Left lung (tissue), 10 donors: ENCODE data around the gene FUT2. TPM values are rescaled to one million over a fixed set of nuclear protein-coding genes. Genes with fewer than 3 reads are reported as not detected.
"Not testable (repeated sequence)": the region's sequence is repeated elsewhere in the genome, so short reads cannot be mapped to it uniquely, and the experiment has no call there.

Experiments
- ATAC-seq: fragments of 200-7000 bp; cut with Tn5 transposase; one replicate; pipeline ENCODE4 v1.9.1; 2020; ENCODE audit warnings: moderate library complexity
- DNase-seq, 4 donors: peaks; one replicate each; pipeline ENCODE4 v3.0.0-alpha.2; 2013 to 2020
- H3K27ac ChIP-seq, 2 donors: fragments of 200-600 bp; sonication (generic) in 1 of 2; one replicate each; pipeline versions ENCODE4 v1.5.0 to v1.8.0; 2020 to 2021
- H3K27me3 ChIP-seq, 2 donors: fragments of 200-600 bp; sonication (generic) in 1 of 2; one replicate each; pipeline versions ENCODE4 v1.5.0 to v1.8.0; 2020 to 2021
- H3K36me3 ChIP-seq, 2 donors: fragments of 200-600 bp; sonication (generic) in 1 of 2; one replicate each; pipeline versions ENCODE4 v1.5.0 to v1.8.0; 2020 to 2021
- H3K4me1 ChIP-seq, 2 donors: fragments of 200-600 bp; one replicate each; pipeline ENCODE4 v1.8.0; 2021
- H3K4me3 ChIP-seq, 2 donors: fragments of 200-600 bp; sonication (generic) in 1 of 2; one replicate each; pipeline versions ENCODE4 v1.5.0 to v1.8.0; 2020 to 2021; ENCODE audit warnings: mild to moderate bottlenecking in 1 of 2
- H3K9me3 ChIP-seq, 2 donors: fragments of 200-600 bp; sonication (generic) in 1 of 2; one replicate each; pipeline versions ENCODE4 v1.5.0 to v1.8.0; 2020 to 2021
- CTCF ChIP-seq, 2 donors: fragments of 200-600 bp; sonication (generic) in 1 of 2; IDR thresholded peaks; one replicate each; pipeline versions ENCODE4 v1.5.0 to v1.8.0; 2021; ENCODE audit warnings: antibody characterized with exemption in 2 of 2
- intact Hi-C, 2 donors: fragments of 100-400 bp; cut with DNase I; formaldehyde crosslinking; loops; one replicate each; pipeline versions ENCODE4 v1.11.2 to v1.14.2; 2022
- polyA plus RNA-seq, 6 donors: library from polyadenylated mRNA; unstranded; fragments of 120-200 nt; gene quantifications; one replicate each; pipeline ENCODE4 v1.2.1, GENCODE V29; 2013; ENCODE audit not compliant: insufficient read length in 6 of 6
- total RNA-seq, 2 donors: library from RNA; stranded (reverse); fragmentation: NEBNext Ultra II Directional; extraction: Animal tissue kit (Norgen Biotek cat#: 25700); gene quantifications; one replicate each; pipeline ENCODE4 v1.2.1, GENCODE V29; 2021
- donor health status: DM: no; HTN: yes; CAD: no.
- donor health status: DM: no; HTN: no; CAD: no.

FUT2 gene
- total and polyA plus RNA-seq, 8 donors, result 1.1 to 3.7 (median 2.7) TPM

- ATAC-seq (peak; percentile 91), DNase-seq (peak in 3 of 4 donors; percentile 71 to 84 (median 72))
- no peak overlapping the region for H3K4me3 ChIP-seq
- H3K27me3 ChIP-seq, result no peaks in the 10 kb centered on the region
- peak; percentile 83 to 93 for TF ChIP-seq CTCF (IDR thresholded peaks at IDR 0.05)
- no peaks in the 10 kb centered on the region for H3K9me3 ChIP-seq
- no peak overlapping the region for H3K27ac ChIP-seq
- H3K4me1 ChIP-seq, result peaks cover 0 to 14% of the 10 kb centered on the region in 2 donors
- no peaks in the 10 kb centered on the region for H3K36me3 ChIP-seq
- intact Hi-C loops, result no loop called here
These were observed 20.6 kb upstream of the FUT2 start for GRCh38 chr19:48674921-48675824.

GRCh38 chr19:48676487-48676886 is 19.3 kb upstream of the FUT2 start:
- no peaks in the 10 kb centered on the region for H3K36me3 ChIP-seq

GRCh38 chr19:48676887-48677286 is 18.9 kb upstream of the FUT2 start:
- H3K27ac ChIP-seq, result no peak overlapping the region
- no peak for TF ChIP-seq CTCF (IDR thresholded peaks at IDR 0.05)
- DNase-seq, result no peak

More at GRCh38 chr19:48676487-48676886, 19.3 kb upstream of the FUT2 start:
- H3K4me1 ChIP-seq, result peaks cover 0 to 14% of the 10 kb centered on the region in 2 donors
- no peak for TF ChIP-seq CTCF (IDR thresholded peaks at IDR 0.05)
- intact Hi-C loops, result no loop called here
- H3K4me3 ChIP-seq, result no peak overlapping the region
- no peaks in the 10 kb centered on the region for H3K9me3 ChIP-seq
- no peak overlapping the region for H3K27ac ChIP-seq
- no peak for ATAC-seq
- no peak for DNase-seq
- H3K27me3 ChIP-seq, result no peaks in the 10 kb centered on the region

GRCh38 chr19:48678201-48678600 is 17.6 kb upstream of the FUT2 start:
- no peak overlapping the region for H3K27ac ChIP-seq
- no peaks in the 10 kb centered on the region for H3K27me3 ChIP-seq
- DNase-seq (no peak), ATAC-seq (peak; percentile 17)
- H3K4me1 ChIP-seq, result peaks cover 0 to 14% of the 10 kb centered on the region in 2 donors
- no peaks in the 10 kb centered on the region for H3K9me3 ChIP-seq
- TF ChIP-seq CTCF (IDR thresholded peaks at IDR 0.05), result no peak
- intact Hi-C loops, result no loop called here
- no peak overlapping the region for H3K4me3 ChIP-seq
- no peaks in the 10 kb centered on the region for H3K36me3 ChIP-seq

More at GRCh38 chr19:48676887-48677286, 18.9 kb upstream of the FUT2 start:
- Histone ChIP-seq H3K4me1 (peaks cover 0 to 14% of the 10 kb centered on the region in 2 donors), H3K36me3 (no peaks in the 10 kb centered on the region), H3K9me3 (no peaks in the 10 kb centered on the region), H3K4me3 (no peak overlapping the region), H3K27me3 (no peaks in the 10 kb centered on the region)
- no peak for ATAC-seq
- intact Hi-C loops, result no loop called here

GRCh38 chr19:48680006-48680405 is 15.8 kb upstream of the FUT2 start:
- H3K27ac ChIP-seq, H3K27me3 ChIP-seq, ATAC-seq, H3K9me3 ChIP-seq, H3K4me3 ChIP-seq, DNase-seq, H3K36me3 ChIP-seq, intact Hi-C loops: not testable (repeated sequence)
- H3K4me1 ChIP-seq, result peaks cover 0 to 15% of the 10 kb centered on the region in 2 donors
